HepG2 (cell line): ENCODE data around the gene HYCC2. TPM values are rescaled to one million over a fixed set of nuclear protein-coding genes. Genes with fewer than 3 reads are reported as not detected.
A peak's percentile ranks its signal among the peaks of the same experiment; 100 is the strongest.

ENCODE experiments used
- AGO2 ChIP-seq: fragments of 200-400 bp; formaldehyde crosslinking; optimal IDR thresholded peaks from 2 replicates; pipeline ENCODE3; 2017; ENCODE audit warnings: mild to moderate bottlenecking, low read depth, low read length, moderate library complexity
- ATF3 ChIP-seq: sonication (generic); formaldehyde crosslinking; IDR thresholded peaks from 2 replicates; pipeline ENCODE4 v1.4.0; 2020; ENCODE audit warnings: missing genetic modification reagents
- BATF2 ChIP-seq: sonication (generic); formaldehyde crosslinking; IDR thresholded peaks from 2 replicates; pipeline ENCODE4 v1.8.0; 2022; ENCODE audit warnings: mild to moderate bottlenecking, missing genetic modification reagents, moderate library complexity
- CREM ChIP-seq, 2 experiments: sonication (generic) in 1 of 2; formaldehyde crosslinking in 1 of 2; IDR thresholded peaks; 2 replicates each; pipeline versions ENCODE4 v1.4.0 to v1.6.1; 2016 to 2020; ENCODE audit warnings: antibody characterized with exemption in 1 of 2, mild to moderate bottlenecking in 1 of 2, missing genetic modification reagents in 1 of 2
- ELF4 ChIP-seq: sonication (generic); formaldehyde crosslinking; IDR thresholded peaks from 2 replicates; pipeline ENCODE4 v1.5.0; 2020; ENCODE audit warnings: missing genetic modification reagents, mild to moderate bottlenecking, moderate library complexity, borderline replicate concordance
- HOXA3 ChIP-seq: sonication (generic); formaldehyde crosslinking; IDR thresholded peaks from 2 replicates; pipeline ENCODE4 v1.5.0; 2020; ENCODE audit warnings: missing genetic modification reagents
- NCOR1 ChIP-seq: fragments of 200-600 bp; sonication (generic); IDR thresholded peaks from 2 replicates; pipeline ENCODE4 v1.7.0; 2017; ENCODE audit warnings: antibody characterized with exemption, low read length, borderline replicate concordance
- NFIC ChIP-seq: IDR thresholded peaks from 2 replicates; pipeline ENCODE4 v1.6.1; 2012; ENCODE audit warnings: mild to moderate bottlenecking, low read length, inconsistent platforms
- NR1H2 ChIP-seq: sonication (generic); formaldehyde crosslinking; IDR thresholded peaks from 2 replicates; pipeline ENCODE4 v1.8.1; 2022; ENCODE audit warnings: low read depth, missing genetic modification reagents, borderline replicate concordance
- ONECUT2 ChIP-seq: sonication (generic); formaldehyde crosslinking; IDR thresholded peaks from 2 replicates; pipeline ENCODE4 v1.4.0; 2020; ENCODE audit warnings: missing genetic modification reagents
- PHF5A ChIP-seq: IDR thresholded peaks from one replicate; pipeline ENCODE4 v1.6.1; 2018; ENCODE audit warnings: low read depth, missing genetic modification reagents; ENCODE audit not compliant: unreplicated experiment
- PPARG ChIP-seq: conservative IDR thresholded peaks from 2 replicates; pipeline ENCODE4 v1.6.1; 2016; ENCODE audit warnings: missing biosample characterization, missing genetic modification reagents
- RORA ChIP-seq: sonication (generic); formaldehyde crosslinking; IDR thresholded peaks from 2 replicates; pipeline ENCODE4 v1.5.0; 2020; ENCODE audit warnings: mild to moderate bottlenecking, missing genetic modification reagents, moderate library complexity
- ZC3H13 ChIP-seq: sonication (generic); formaldehyde crosslinking; IDR thresholded peaks from 2 replicates; pipeline ENCODE4 v1.8.1; 2023; ENCODE audit warnings: mild to moderate bottlenecking, missing genetic modification reagents, moderate library complexity
- ZNF124 ChIP-seq: sonication (generic); formaldehyde crosslinking; IDR thresholded peaks from 2 replicates; pipeline ENCODE4 v1.4.0; 2020; ENCODE audit warnings: missing genetic modification reagents
- ZNF333 ChIP-seq: sonication (generic); formaldehyde crosslinking; IDR thresholded peaks from 2 replicates; pipeline ENCODE4 v1.4.0; 2020; ENCODE audit warnings: mild to moderate bottlenecking, missing genetic modification reagents, borderline replicate concordance
- ZNF589 ChIP-seq: sonication (generic); formaldehyde crosslinking; conservative IDR thresholded peaks from 2 replicates; pipeline ENCODE4 v1.8.0; 2022; ENCODE audit warnings: mild to moderate bottlenecking, moderate library complexity, missing genetic modification reagents
- polyA plus RNA-seq, 8 experiments: library from polyadenylated mRNA; depleted of rRNA in 3 of 8; stranded (reverse) in 7 of 8; unstranded in 1 of 8; fragments of >200 nt; fragmentation: Illumina TruSeq in 4 of 8; extraction: Trizol in 4 of 8; gene quantifications; 2 replicates each; pipeline versions ENCODE4 v1.2.1 to v1.2.3, GENCODE V29; 2011 to 2016; ENCODE audit warnings: low read depth in 4 of 8, missing spikeins in 1 of 8, mixed read lengths in 1 of 8; ENCODE audit not compliant: insufficient read depth in 1 of 8
- total RNA-seq, 5 experiments: library from RNA; depleted of rRNA; stranded (reverse); fragments of >200 nt; fragmentation: Illumina TruSeq; extraction: Trizol; gene quantifications; 2 replicates each; pipeline ENCODE4 v1.2.3, GENCODE V29; 2016; ENCODE audit warnings: low read depth in 1 of 5
- TF ChIP-seq, protein P1 (sequence below): sonication (generic); formaldehyde crosslinking; IDR thresholded peaks from one replicate; pipeline ENCODE4 v1.5.1; 2020; ENCODE audit warnings: mild to moderate bottlenecking, missing genetic modification reagents; ENCODE audit errors: not compliant biosample characterization
- TF ChIP-seq, protein P2 (sequence below): IDR thresholded peaks from 2 replicates; pipeline ENCODE4 v1.6.1; 2016; ENCODE audit warnings: missing compliant biosample characterization, missing genetic modification reagents, borderline replicate concordance

Gene HYCC2
- total and polyA plus RNA-seq, 2 of the 13 experiments (the other 11 are each of a cell fraction or from before 2014, with no cell fraction given): 4.7 to 13.9 TPM

- TF ChIP-seq ZNF333 (CRISPR knock-in tag) (0 out of 2 replicates have a peak, but pooled peaks have one; percentile 78), AGO2 (peak; percentile 9), NFIC (peak; percentile 87), BATF2 (CRISPR knock-in tag) (peak; percentile 89), HOXA3 (CRISPR knock-in tag) (peak; percentile 82), CREM (IDR thresholded peaks at IDR 0.05) (peak; percentile 88), CREM (CRISPR knock-in tag; IDR thresholded peaks at IDR 0.05) (0 out of 2 replicates have a peak, but pooled peaks have one; percentile 37), ZNF124 (peak; percentile 69), ELF4 (CRISPR knock-in tag) (peak; percentile 0; the same call in 1 of the 2 replicates), RORA (no peak), ZNF589 (CRISPR knock-in tag) (peak; percentile 98), ONECUT2 (CRISPR knock-in tag) (no peak; the same call in 1 of the 2 replicates), PPARG (CRISPR knock-in tag) (peak; percentile 78), NCOR1 (peak; percentile 93), ATF3 (peak; percentile 38; the same call in 1 of the 2 replicates), ZC3H13 (CRISPR knock-in tag) (peak; percentile 96), NR1H2 (CRISPR knock-in tag) (no peak), PHF5A (peak; percentile 37)
- TF ChIP-seq, protein P1, sequence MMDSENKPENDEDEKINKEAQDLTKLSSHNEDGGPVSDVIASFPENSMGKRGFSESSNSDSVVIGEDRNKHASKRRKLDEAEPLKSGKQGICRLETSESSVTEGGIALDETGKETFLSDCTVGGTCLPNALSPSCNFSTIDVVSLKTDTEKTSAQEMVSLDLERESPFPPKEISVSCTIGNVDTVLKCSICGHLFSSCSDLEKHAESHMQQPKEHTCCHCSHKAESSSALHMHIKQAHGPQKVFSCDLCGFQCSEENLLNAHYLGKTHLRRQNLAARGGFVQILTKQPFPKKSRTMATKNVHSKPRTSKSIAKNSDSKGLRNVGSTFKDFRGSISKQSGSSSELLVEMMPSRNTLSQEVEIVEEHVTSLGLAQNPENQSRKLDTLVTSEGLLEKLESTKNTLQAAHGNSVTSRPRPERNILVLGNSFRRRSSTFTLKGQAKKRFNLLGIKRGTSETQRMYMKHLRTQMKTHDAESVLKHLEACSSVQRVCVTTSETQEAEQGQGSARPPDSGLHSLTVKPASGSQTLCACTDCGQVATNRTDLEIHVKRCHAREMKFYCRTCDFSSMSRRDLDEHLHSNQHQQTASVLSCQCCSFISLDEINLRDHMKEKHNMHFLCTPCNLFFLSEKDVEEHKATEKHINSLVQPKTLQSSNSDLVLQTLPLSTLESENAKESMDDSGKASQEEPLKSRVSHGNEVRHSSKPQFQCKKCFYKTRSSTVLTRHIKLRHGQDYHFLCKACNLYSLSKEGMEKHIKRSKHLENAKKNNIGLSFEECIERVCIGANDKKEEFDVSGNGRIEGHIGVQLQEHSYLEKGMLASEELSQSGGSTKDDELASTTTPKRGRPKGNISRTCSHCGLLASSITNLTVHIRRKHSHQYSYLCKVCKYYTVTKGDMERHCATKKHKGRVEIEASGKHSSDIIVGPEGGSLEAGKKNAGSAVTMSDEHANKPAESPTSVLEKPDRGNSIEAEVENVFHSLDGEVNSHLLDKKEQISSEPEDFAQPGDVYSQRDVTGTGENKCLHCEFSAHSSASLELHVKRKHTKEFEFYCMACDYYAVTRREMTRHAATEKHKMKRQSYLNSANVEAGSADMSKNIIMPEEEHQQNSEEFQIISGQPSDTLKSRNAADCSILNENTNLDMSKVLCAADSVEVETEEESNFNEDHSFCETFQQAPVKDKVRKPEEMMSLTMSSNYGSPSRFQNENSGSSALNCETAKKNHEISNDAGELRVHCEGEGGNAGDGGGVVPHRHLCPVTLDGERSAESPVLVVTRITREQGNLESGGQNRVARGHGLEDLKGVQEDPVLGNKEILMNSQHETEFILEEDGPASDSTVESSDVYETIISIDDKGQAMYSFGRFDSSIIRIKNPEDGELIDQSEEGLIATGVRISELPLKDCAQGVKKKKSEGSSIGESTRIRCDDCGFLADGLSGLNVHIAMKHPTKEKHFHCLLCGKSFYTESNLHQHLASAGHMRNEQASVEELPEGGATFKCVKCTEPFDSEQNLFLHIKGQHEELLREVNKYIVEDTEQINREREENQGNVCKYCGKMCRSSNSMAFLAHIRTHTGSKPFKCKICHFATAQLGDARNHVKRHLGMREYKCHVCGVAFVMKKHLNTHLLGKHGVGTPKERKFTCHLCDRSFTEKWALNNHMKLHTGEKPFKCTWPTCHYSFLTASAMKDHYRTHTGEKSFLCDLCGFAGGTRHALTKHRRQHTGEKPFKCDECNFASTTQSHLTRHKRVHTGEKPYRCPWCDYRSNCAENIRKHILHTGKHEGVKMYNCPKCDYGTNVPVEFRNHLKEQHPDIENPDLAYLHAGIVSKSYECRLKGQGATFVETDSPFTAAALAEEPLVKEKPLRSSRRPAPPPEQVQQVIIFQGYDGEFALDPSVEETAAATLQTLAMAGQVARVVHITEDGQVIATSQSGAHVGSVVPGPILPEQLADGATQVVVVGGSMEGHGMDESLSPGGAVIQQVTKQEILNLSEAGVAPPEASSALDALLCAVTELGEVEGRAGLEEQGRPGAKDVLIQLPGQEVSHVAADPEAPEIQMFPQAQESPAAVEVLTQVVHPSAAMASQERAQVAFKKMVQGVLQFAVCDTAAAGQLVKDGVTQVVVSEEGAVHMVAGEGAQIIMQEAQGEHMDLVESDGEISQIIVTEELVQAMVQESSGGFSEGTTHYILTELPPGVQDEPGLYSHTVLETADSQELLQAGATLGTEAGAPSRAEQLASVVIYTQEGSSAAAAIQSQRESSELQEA (CRISPR knock-in tag): peak; percentile 89
- TF ChIP-seq, protein P2, sequence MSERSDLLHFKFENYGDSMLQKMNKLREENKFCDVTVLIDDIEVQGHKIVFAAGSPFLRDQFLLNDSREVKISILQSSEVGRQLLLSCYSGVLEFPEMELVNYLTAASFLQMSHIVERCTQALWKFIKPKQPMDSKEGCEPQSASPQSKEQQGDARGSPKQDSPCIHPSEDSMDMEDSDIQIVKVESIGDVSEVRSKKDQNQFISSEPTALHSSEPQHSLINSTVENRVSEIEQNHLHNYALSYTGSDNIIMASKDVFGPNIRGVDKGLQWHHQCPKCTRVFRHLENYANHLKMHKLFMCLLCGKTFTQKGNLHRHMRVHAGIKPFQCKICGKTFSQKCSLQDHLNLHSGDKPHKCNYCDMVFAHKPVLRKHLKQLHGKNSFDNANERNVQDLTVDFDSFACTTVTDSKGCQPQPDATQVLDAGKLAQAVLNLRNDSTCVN (CRISPR knock-in tag): peak; percentile 73
These were observed at the start of gene HYCC2, which contains the start of gene NDUFB3 (continued) for GRCh38 chr2:201071479-201072200.
